ENCODE measurements around the gene UBD. TPM values are rescaled to one million over a fixed set of nuclear protein-coding genes. Genes with fewer than 3 reads are reported as not detected.

Gene UBD
- total RNA-seq, 1 experiment from 2014 or later: not detected

DNA sequence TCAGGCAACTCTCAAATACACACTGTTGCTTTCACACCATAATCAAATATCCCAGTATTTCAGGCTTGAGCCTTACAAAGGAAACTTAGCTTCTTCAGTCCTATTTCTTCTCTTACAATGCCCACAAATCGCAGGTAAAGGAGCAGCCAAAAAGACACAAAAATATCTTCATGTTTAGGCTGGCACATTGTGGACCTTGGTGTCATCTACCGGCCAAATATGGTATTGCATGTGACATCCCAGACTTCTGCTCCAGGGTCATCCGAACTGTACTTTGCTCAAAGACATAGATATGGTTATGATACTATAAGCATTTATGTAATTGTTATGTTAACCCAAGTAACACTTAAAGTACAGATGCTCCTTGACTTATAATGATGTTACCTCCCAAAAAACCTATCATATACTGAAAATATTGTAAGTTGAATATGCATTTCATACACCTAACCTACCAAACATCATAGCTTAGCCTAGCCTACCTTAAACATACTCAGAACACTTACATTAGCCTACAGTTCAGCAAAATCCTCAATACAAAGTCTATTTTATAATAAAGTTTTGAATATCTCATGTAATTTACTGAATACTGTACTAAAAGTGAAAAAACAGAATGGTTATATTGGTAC lies 30.0 kb upstream of the UBD start:
- no peak overlapping the region for H2BK120ac ChIP-seq (ENCODE audit: low read depth, low read length, poor library complexity, severe bottlenecking)
- no peak overlapping the region for H2AK5ac ChIP-seq (ENCODE audit: insufficient read length, low read length)
- H3K36me3 Mint-ChIP-seq (ENCODE audit: insufficient read depth in 1 of 3, low read depth in 3 of 3): peaks cover 0 to 5% (median 2%) of the 10 kb centered on the region in 3 experiments; a peak in 4 of 7 replicates
- no peak overlapping the region for H3K27ac Mint-ChIP-seq
- H3K79me1 ChIP-seq (ENCODE audit: insufficient read depth, low read depth, low read length, poor library complexity, severe bottlenecking): no peaks in the 10 kb centered on the region
- no peak overlapping the region for H4K91ac ChIP-seq (ENCODE audit: insufficient read length, low read depth, low read length)
- no peak overlapping the region for H3K4ac ChIP-seq (ENCODE audit: low read depth, low read length)
- H3K18ac ChIP-seq (ENCODE audit: insufficient read length, low read depth, low read length): no peak overlapping the region
- H3K27me3 Mint-ChIP-seq (ENCODE audit: low read depth): no peaks in the 10 kb centered on the region; the same call in 1 of the 2 replicates
- H3K23ac ChIP-seq (ENCODE audit: insufficient read length, low read depth, low read length): no peak overlapping the region
- no peak overlapping the region for H3K4me3 Mint-ChIP-seq
- no peak overlapping the region for H4K5ac ChIP-seq (ENCODE audit: insufficient read length, low read depth, low read length)
- no peak overlapping the region for H3K4me2 ChIP-seq (ENCODE audit: insufficient read depth, insufficient read length, low read length)
- no peak overlapping the region for H2AFZ ChIP-seq (ENCODE audit: low read length)
- WGBS (ENCODE audit: extremely low coverage, insufficient read length, low lambda C conversion rate): no CpG with 5 or more reads among the region's 3 CpGs
- 0 out of 2 replicates have a peak, but pooled peaks cover 3% of the 10 kb centered on the region for H3K4me1 ChIP-seq (ENCODE audit: insufficient read depth, low read length)
- no peak overlapping the region for H3K56ac ChIP-seq (ENCODE audit: insufficient read length, low read depth, low read length)
- no peaks in the 10 kb centered on the region for H3K9me3 ChIP-seq (ENCODE audit: control insufficient read depth, low read depth, low read length)
- H2BK12ac ChIP-seq (ENCODE audit: insufficient read length, low read depth, low read length): no peak overlapping the region
- DNase-seq: peak; percentile 49
- no peak overlapping the region for H3K27ac ChIP-seq (ENCODE audit: insufficient read length, low read depth, low read length)
- no peak overlapping the region for H2BK15ac ChIP-seq (ENCODE audit: low read depth, low read length)
- no peak overlapping the region for H3T11ph ChIP-seq (ENCODE audit: low read length)
- H4K8ac ChIP-seq (replicated peaks; ENCODE audit: insufficient read length, low read depth, low read length): no peak overlapping the region
- no peaks in the 10 kb centered on the region for H3K23me2 ChIP-seq (ENCODE audit: insufficient read length, low read depth, low read length, poor library complexity, severe bottlenecking)
- no peak overlapping the region for H2BK20ac ChIP-seq (ENCODE audit: low read depth, low read length, poor library complexity, severe bottlenecking)
- no peaks in the 10 kb centered on the region for H4K20me1 ChIP-seq (ENCODE audit: control insufficient read depth, insufficient read depth, insufficient read length)
- no peak overlapping the region for H2BK5ac ChIP-seq (ENCODE audit: insufficient read length, low read length)
- no peak overlapping the region for H3K14ac ChIP-seq (ENCODE audit: insufficient read depth, low read length)
- no peaks in the 10 kb centered on the region; the same call in 1 of the 2 replicates for H3K27me3 ChIP-seq (ENCODE audit: insufficient read depth, low read length)
- TF ChIP-seq, protein P1, sequence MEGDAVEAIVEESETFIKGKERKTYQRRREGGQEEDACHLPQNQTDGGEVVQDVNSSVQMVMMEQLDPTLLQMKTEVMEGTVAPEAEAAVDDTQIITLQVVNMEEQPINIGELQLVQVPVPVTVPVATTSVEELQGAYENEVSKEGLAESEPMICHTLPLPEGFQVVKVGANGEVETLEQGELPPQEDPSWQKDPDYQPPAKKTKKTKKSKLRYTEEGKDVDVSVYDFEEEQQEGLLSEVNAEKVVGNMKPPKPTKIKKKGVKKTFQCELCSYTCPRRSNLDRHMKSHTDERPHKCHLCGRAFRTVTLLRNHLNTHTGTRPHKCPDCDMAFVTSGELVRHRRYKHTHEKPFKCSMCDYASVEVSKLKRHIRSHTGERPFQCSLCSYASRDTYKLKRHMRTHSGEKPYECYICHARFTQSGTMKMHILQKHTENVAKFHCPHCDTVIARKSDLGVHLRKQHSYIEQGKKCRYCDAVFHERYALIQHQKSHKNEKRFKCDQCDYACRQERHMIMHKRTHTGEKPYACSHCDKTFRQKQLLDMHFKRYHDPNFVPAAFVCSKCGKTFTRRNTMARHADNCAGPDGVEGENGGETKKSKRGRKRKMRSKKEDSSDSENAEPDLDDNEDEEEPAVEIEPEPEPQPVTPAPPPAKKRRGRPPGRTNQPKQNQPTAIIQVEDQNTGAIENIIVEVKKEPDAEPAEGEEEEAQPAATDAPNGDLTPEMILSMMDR (conservative IDR thresholded peaks at IDR 0.05): peak; percentile 97
- H3K9ac ChIP-seq (ENCODE audit: extremely low read depth, insufficient read length, low read length): no peak overlapping the region
- H3K9me3 Mint-ChIP-seq: no peaks in the 10 kb centered on the region
- H3K79me2 ChIP-seq (ENCODE audit: insufficient read depth, low read length): no peaks in the 10 kb centered on the region
- peaks cover 3 to 6% of the 10 kb centered on the region in 2 experiments; a peak in 2 of 4 replicates for H3K4me1 Mint-ChIP-seq

All from H9 (cell line).